ENCODE data around the gene DNASE1L1. TPM values are rescaled to one million over a fixed set of nuclear protein-coding genes. Genes with fewer than 3 reads are reported as not detected.
A peak's percentile ranks its signal among the peaks of the same experiment; 100 is the strongest.

DNASE1L1 gene
- total and polyA plus RNA-seq, 2 of the 13 experiments (the other 11 are each of a cell fraction or from before 2014, with no cell fraction given), result 4.7 to 12.3 TPM

GRCh38 chrX:154353172-154353843, 55.7 kb downstream of the DNASE1L1 start:
- Histone ChIP-seq H3K4me3 (replicated peaks in 1 of 3; ENCODE audit: insufficient read depth in 1 of 3, low read depth in 2 of 3, low read length in 3 of 3) (no peak overlapping the region), H3K79me2 (ENCODE audit: insufficient read depth, low read length) (no peaks in the 10 kb centered on the region), H4K20me1 (ENCODE audit: insufficient read depth, low read length) (no peaks in the 10 kb centered on the region), H3K27ac (ENCODE audit: extremely low read length, insufficient read depth, low read length) (no peak overlapping the region), H3K36me3 (replicated peaks in 1 of 2; ENCODE audit: control insufficient read depth in 1 of 2, insufficient read depth in 2 of 2, low read length in 2 of 2) (peaks cover 15 to 41% of the 10 kb centered on the region in 2 experiments; a peak in 4 of 5 replicates), H3K9ac (ENCODE audit: insufficient read depth, low read depth, low read length) (no peak overlapping the region), H3K4me1 (ENCODE audit: insufficient read depth, low read length) (peaks cover 1% of the 10 kb centered on the region; the same call in 1 of the 2 replicates), H3K4me2 (ENCODE audit: low read depth, low read length) (no peak overlapping the region), H3K9me3 (ENCODE audit: low read length) (no peaks in the 10 kb centered on the region), H3K27me3 (ENCODE audit: control insufficient read depth in 1 of 2, insufficient read depth in 2 of 2, low read length in 2 of 2) (no peaks in the 10 kb centered on the region), H2AFZ (ENCODE audit: low read length) (no peak overlapping the region)
- ChIA-PET POLR2A (interaction anchor here (1.5 kb wide), 1 partner anchor 12 kb away, joined by 4 read pairs; no protein-coding TSS in a partner anchor), CTCF (ENCODE audit: low intra/inter-chr PET ratio, low total read pairs) (no interaction called here)
- TF ChIP-seq POLR2G (IDR thresholded peaks at IDR 0.05; ENCODE audit: low read depth, low read length), result peak; percentile 25; the same call in 1 of the 2 replicates
- no peak for TF ChIP-seq ZIK1 (CRISPR knock-in tag; IDR thresholded peaks at IDR 0.05; ENCODE audit: borderline replicate concordance, low read depth)
- peak; percentile 45 for TF ChIP-seq AGO2 (optimal IDR thresholded peaks at IDR 0.05; ENCODE audit: low read depth, low read length)
- no TSS peak for BruUV-seq (replicated peaks)
- in situ Hi-C loops (cut with HindIII; ENCODE audit: extremely low pct_ligation_motif_present, low pct_unique_long_range_greater_than_20kb), result no loop called here
- FAIRE-seq, result no peak
- DNase-seq (ENCODE audit: low spot score), result no peak
- no CpG with 5 or more reads among the region's 24 CpGs for WGBS (ENCODE audit: low lambda C conversion rate)
- ATAC-seq, result no peak
- intact Hi-C loops (cut with micrococcal nuclease; ENCODE audit: unreplicated experiment), result no loop called here

- Histone ChIP-seq H3K27ac (ENCODE audit: extremely low read length, insufficient read depth, low read length) (no peak overlapping the region), H3K9ac (ENCODE audit: insufficient read depth, low read depth, low read length) (no peak overlapping the region), H3K36me3 (replicated peaks in 1 of 2; ENCODE audit: control insufficient read depth in 1 of 2, insufficient read depth in 2 of 2, low read length in 2 of 2) (peaks cover 11 to 33% of the 10 kb centered on the region in 2 experiments; a peak in 4 of 5 replicates), H2AFZ (ENCODE audit: low read length) (no peak overlapping the region), H4K20me1 (ENCODE audit: insufficient read depth, low read length) (no peaks in the 10 kb centered on the region), H3K4me2 (ENCODE audit: low read depth, low read length) (no peak overlapping the region), H3K4me1 (ENCODE audit: insufficient read depth, low read length) (peaks cover 1% of the 10 kb centered on the region; the same call in 1 of the 2 replicates), H3K4me3 (replicated peaks in 1 of 3; ENCODE audit: insufficient read depth in 1 of 3, low read depth in 2 of 3, low read length in 3 of 3) (no peak overlapping the region), H3K79me2 (ENCODE audit: insufficient read depth, low read length) (no peaks in the 10 kb centered on the region), H3K9me3 (ENCODE audit: low read length) (no peaks in the 10 kb centered on the region), H3K27me3 (ENCODE audit: control insufficient read depth in 1 of 2, insufficient read depth in 2 of 2, low read length in 2 of 2) (no peaks in the 10 kb centered on the region)
- ChIA-PET CTCF (ENCODE audit: low intra/inter-chr PET ratio, low total read pairs) (no interaction called here), POLR2A (no interaction called here)
- FAIRE-seq (no peak), ATAC-seq (no peak), DNase-seq (ENCODE audit: low spot score) (no peak)
- TF ChIP-seq TFDP1 (CRISPR knock-in tag; IDR thresholded peaks at IDR 0.05; ENCODE audit: borderline replicate concordance) (no peak), IKZF4 (CRISPR knock-in tag; IDR thresholded peaks at IDR 0.05; ENCODE audit: borderline replicate concordance, low read depth, not compliant biosample characterization) (no peak), ZFP37 (CRISPR knock-in tag; IDR thresholded peaks at IDR 0.05; ENCODE audit: borderline replicate concordance) (no peak), RBFOX2 (IDR thresholded peaks at IDR 0.05; ENCODE audit: low read depth, low read length) (no peak), CBX5 (CRISPR knock-in tag; IDR thresholded peaks at IDR 0.05; ENCODE audit: borderline replicate concordance) (no peak), NR2F1 (CRISPR knock-in tag; IDR thresholded peaks at IDR 0.05) (no peak), ZMAT5 (CRISPR knock-in tag; IDR thresholded peaks at IDR 0.05; ENCODE audit: borderline replicate concordance, low read depth) (no peak), ZNF615 (CRISPR knock-in tag; IDR thresholded peaks at IDR 0.05; ENCODE audit: borderline replicate concordance) (no peak)
- BruUV-seq (replicated peaks), result TSS peak; percentile 49
- intact Hi-C loops (cut with micrococcal nuclease; ENCODE audit: unreplicated experiment), result no loop called here
- in situ Hi-C loops (cut with HindIII; ENCODE audit: extremely low pct_ligation_motif_present, low pct_unique_long_range_greater_than_20kb), result no loop called here
- 100% methylated on average over 1 of the region's 13 CpGs for WGBS (ENCODE audit: low lambda C conversion rate)
These were observed 56.6 kb downstream of the DNASE1L1 start for GRCh38 chrX:154352466-154352865.

Data from HepG2 (cell line).